K562 (cell line): ENCODE results near the gene NFRKB. TPM values are rescaled to one million over a fixed set of nuclear protein-coding genes. Genes with fewer than 3 reads are reported as not detected.
A peak's percentile ranks its signal among the peaks of the same experiment; 100 is the strongest.

Source experiments
- BRF1 ChIP-seq: IDR thresholded peaks from 3 replicates; pipeline ENCODE4 v1.6.1; 2011; ENCODE audit warnings: borderline replicate concordance, mild to moderate bottlenecking; ENCODE audit not compliant: insufficient read length; ENCODE audit errors: extremely low read depth
- CCAR2 ChIP-seq: fragments of 200-400 bp; formaldehyde crosslinking; IDR thresholded peaks from 2 replicates; pipeline ENCODE4 v1.6.1; 2017; ENCODE audit warnings: mild to moderate bottlenecking, low read depth, low read length
- E2F4 ChIP-seq: sonication (generic); formaldehyde crosslinking; IDR thresholded peaks from 2 replicates; pipeline ENCODE4 v1.8.0; 2022; ENCODE audit warnings: mild to moderate bottlenecking, low read depth, missing genetic modification reagents
- ETV1 ChIP-seq: fragments of 450-650 bp; conservative IDR thresholded peaks from 2 replicates; pipeline ENCODE4 v1.6.1; 2016; ENCODE audit warnings: missing genetic modification characterization, control low read depth, low read depth, missing compliant biosample characterization
- HINFP ChIP-seq: fragments of 450-650 bp; conservative IDR thresholded peaks from 2 replicates; pipeline ENCODE4 v1.6.1; 2016; ENCODE audit warnings: missing genetic modification characterization, low read depth, mild to moderate bottlenecking, control low read depth, missing compliant biosample characterization
- HIVEP1 ChIP-seq: fragments of 250-450 bp; sonication (Bioruptor Pico); IDR thresholded peaks from 2 replicates; pipeline ENCODE4 v1.4.0; 2020; ENCODE audit warnings: mild to moderate bottlenecking
- IFI16 ChIP-seq: fragments of 250-450 bp; sonication (Bioruptor Pico); IDR thresholded peaks from 2 replicates; pipeline ENCODE4 v2.1.2; 2022; ENCODE audit warnings: mild to moderate bottlenecking, inconsistent platforms
- KLF1 ChIP-seq: fragments of 450-650 bp; IDR thresholded peaks from 2 replicates; pipeline ENCODE4 v1.6.1; 2016; ENCODE audit warnings: missing genetic modification characterization, missing compliant biosample characterization
- MAFG ChIP-seq: fragments of 450-650 bp; conservative IDR thresholded peaks from 2 replicates; pipeline ENCODE4 v1.6.1; 2016; ENCODE audit warnings: missing genetic modification characterization, missing compliant biosample characterization
- MAFK ChIP-seq: IDR thresholded peaks from 2 replicates; pipeline ENCODE4 v1.6.1; 2011; ENCODE audit warnings: low read length, improper control_type of control experiment
- MLLT1 ChIP-seq, 2 experiments: fragments of 450-650 bp; IDR thresholded peaks; 2 replicates each; pipeline ENCODE4 v1.6.1; 2016
- MXI1 ChIP-seq: IDR thresholded peaks from 2 replicates; pipeline ENCODE4 v1.6.1; 2011; ENCODE audit warnings: low read depth, mild to moderate bottlenecking, improper control_type of control experiment, low read length
- NR2C2 ChIP-seq, 2 experiments: fragments of 200-800 bp in 1 of 2; sonication (Bioruptor generic) in 1 of 2; sonication (generic) in 1 of 2; formaldehyde crosslinking in 1 of 2; IDR thresholded peaks; 2 replicates each; pipeline versions ENCODE4 v1.6.1 to v1.8.0; 2016 to 2022; ENCODE audit warnings: mild to moderate bottlenecking in 1 of 2, missing compliant biosample characterization in 1 of 2, missing genetic modification characterization in 1 of 2, missing genetic modification reagents in 1 of 2
- PHTF2 ChIP-seq: fragments of 250-450 bp; sonication (Bioruptor Pico); IDR thresholded peaks from 2 replicates; pipeline ENCODE4 v1.5.0; 2021; ENCODE audit warnings: mild to moderate bottlenecking
- POU5F1 ChIP-seq: fragments of 150-350 bp; IDR thresholded peaks from 2 replicates; pipeline ENCODE4 v1.6.1; 2014; ENCODE audit warnings: borderline replicate concordance, low read length, low read depth, mild to moderate bottlenecking; ENCODE audit not compliant: partially characterized antibody
- RCOR1 ChIP-seq, 2 experiments: IDR thresholded peaks; 2 replicates each; pipeline ENCODE4 v1.6.1; 2012; ENCODE audit warnings: low read depth in 2 of 2, low read length in 2 of 2, borderline replicate concordance in 1 of 2, improper control_type of control experiment in 1 of 2
- TGIF2 ChIP-seq: sonication (generic); formaldehyde crosslinking; IDR thresholded peaks from 2 replicates; pipeline ENCODE4 v1.8.1; 2022; ENCODE audit warnings: mild to moderate bottlenecking, missing genetic modification reagents, moderate library complexity
- ZEB2 ChIP-seq: fragments of 450-650 bp; IDR thresholded peaks from 2 replicates; pipeline ENCODE4 v1.6.1; 2016
- ZFP91 ChIP-seq: sonication (generic); formaldehyde crosslinking; IDR thresholded peaks from 2 replicates; pipeline ENCODE4 v1.8.0; 2022; ENCODE audit warnings: mild to moderate bottlenecking, missing genetic modification reagents
- ZNF444 ChIP-seq: fragments of 250-450 bp; sonication (Bioruptor Pico); IDR thresholded peaks from 2 replicates; pipeline ENCODE4 v1.4.0; 2020; ENCODE audit warnings: mild to moderate bottlenecking, moderate library complexity
- ZNF668 ChIP-seq: fragments of 250-450 bp; sonication (Bioruptor Pico); IDR thresholded peaks from 2 replicates; pipeline ENCODE4 v1.8.0; 2022; ENCODE audit warnings: mild to moderate bottlenecking, inconsistent platforms
- ZNF766 ChIP-seq: fragments of 200-800 bp; sonication (Bioruptor generic); conservative IDR thresholded peaks from 2 replicates; pipeline ENCODE4 v1.6.1; 2016; ENCODE audit warnings: missing genetic modification characterization, missing compliant biosample characterization
- polyA plus RNA-seq, 8 experiments: library from polyadenylated mRNA; depleted of rRNA in 4 of 8; stranded (reverse) in 5 of 8; unstranded in 3 of 8; fragments of >200 nt; fragmentation: Nextera tagmentation in 2 of 8; fragmentation: Illumina TruSeq in 1 of 8; extraction: Ambion mirVana in 2 of 8; extraction: Trizol in 1 of 8; gene quantifications; 2 replicates each; pipeline versions ENCODE4 v1.2.1 to v1.2.3, GENCODE V29; 2011 to 2014; ENCODE audit warnings: inconsistent platforms in 1 of 8, missing spikeins in 1 of 8
- total RNA-seq, 7 experiments: library from RNA; depleted of rRNA in 6 of 7; stranded (reverse); fragments of >200 nt in 6 of 7; fragmentation: Illumina TruSeq in 2 of 7; extraction: Trizol in 2 of 7; gene quantifications; 2 replicates each; pipeline versions ENCODE4 v1.2.1 to v1.2.3, GENCODE V29; 2011 to 2021; ENCODE audit warnings: low replicate concordance in 1 of 7

NFRKB gene
- total and polyA plus RNA-seq, 9 of the 15 experiments (the other 6 are each of a cell fraction or from before 2014, with no cell fraction given): 7.1 to 42.6 (median 23.9) TPM

- TF ChIP-seq CCAR2 (no peak), MAFK (no peak), HIVEP1 (CRISPR knock-in tag) (0 out of 2 replicates have a peak, but pooled peaks have one; percentile 11), IFI16 (CRISPR knock-in tag) (no peak), E2F4 (CRISPR knock-in tag) (no peak), KLF1 (tag) (no peak), NR2C2 (CRISPR knock-in tag; IDR thresholded peaks at IDR 0.05) (no peak), NR2C2 (tag; IDR thresholded peaks at IDR 0.05) (no peak), PHTF2 (CRISPR knock-in tag) (no peak), ZEB2 (no peak), HINFP (tag) (no peak), ZNF766 (no peak), ZFP91 (CRISPR knock-in tag) (no peak), BRF1 (no peak), RCOR1 (IDR thresholded peaks at IDR 0.05; ENCODE audit: borderline replicate concordance in 1 of 2, low read depth in 2 of 2, low read length in 2 of 2) (no peak), ETV1 (no peak), TGIF2 (CRISPR knock-in tag) (no peak), MAFG (tag) (no peak), MXI1 (no peak), POU5F1 (no peak), MLLT1 (IDR thresholded peaks at IDR 0.05) (peak in 1 of 2 experiments; percentile 30; a peak in 1 of 4 replicates), ZNF668 (CRISPR knock-in tag) (no peak), ZNF444 (no peak)
Measured at GRCh38 chr11:129895126-129896041, at the start of gene NFRKB (continued).
